Mammary epithelial cell (primary cell): Measurements from ENCODE around the gene OR8J1.

Source experiments
- CTCF ChIP-seq, 2 donors: IDR thresholded peaks in 1 of 2; conservative IDR thresholded peaks in 1 of 2; 2 replicates each; pipeline ENCODE4 v1.5.1; 2011 to 2012; ENCODE audit warnings: inconsistent platforms in 2 of 2, low read length in 2 of 2, mild to moderate bottlenecking in 2 of 2, control low read depth in 1 of 2, low read depth in 1 of 2; ENCODE audit not compliant: insufficient read depth in 1 of 2; ENCODE audit errors: extremely low read depth in 1 of 2
- EZH2 ChIP-seq: IDR thresholded peaks from 2 replicates; pipeline ENCODE4 v1.6.1; 2012; ENCODE audit warnings: low read length, inconsistent platforms, borderline replicate concordance

DNA sequence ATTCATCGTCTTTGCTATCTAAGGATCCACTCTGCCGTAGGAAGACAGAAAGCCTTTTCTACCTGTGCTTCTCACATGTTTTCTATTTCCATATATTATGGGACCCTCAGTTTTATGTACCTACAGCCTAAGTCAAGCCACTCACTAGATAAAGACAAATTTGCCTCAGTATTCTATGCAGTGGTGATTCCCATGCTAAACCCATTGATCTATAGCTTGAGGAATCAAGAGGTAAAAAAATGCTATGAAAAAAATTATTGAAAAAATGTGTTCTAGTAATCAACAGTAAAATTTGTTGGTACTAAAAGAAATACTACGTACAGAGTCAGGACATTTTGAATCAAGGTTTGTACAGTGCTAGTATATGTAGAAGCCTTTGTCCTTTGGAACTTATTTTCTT lies 40.3 kb downstream of the OR8J1 start:
- TF ChIP-seq CTCF (conservative IDR thresholded peaks at IDR 0.05 in 1 of 2, IDR thresholded peaks at IDR 0.05 in 1 of 2; ENCODE audit: extremely low read depth in 1 of 2, insufficient read depth in 1 of 2, low read depth in 1 of 2, low read length in 2 of 2) (no peak), EZH2 (no peak)
